ENCODE results near the gene PRKN. TPM values are rescaled to one million over a fixed set of nuclear protein-coding genes. Genes with fewer than 3 reads are reported as not detected.
A peak's percentile ranks its signal among the peaks of the same experiment; 100 is the strongest.

PRKN gene
- total RNA-seq, 1 experiment from 2014 or later, result 1.2 TPM

DNA sequence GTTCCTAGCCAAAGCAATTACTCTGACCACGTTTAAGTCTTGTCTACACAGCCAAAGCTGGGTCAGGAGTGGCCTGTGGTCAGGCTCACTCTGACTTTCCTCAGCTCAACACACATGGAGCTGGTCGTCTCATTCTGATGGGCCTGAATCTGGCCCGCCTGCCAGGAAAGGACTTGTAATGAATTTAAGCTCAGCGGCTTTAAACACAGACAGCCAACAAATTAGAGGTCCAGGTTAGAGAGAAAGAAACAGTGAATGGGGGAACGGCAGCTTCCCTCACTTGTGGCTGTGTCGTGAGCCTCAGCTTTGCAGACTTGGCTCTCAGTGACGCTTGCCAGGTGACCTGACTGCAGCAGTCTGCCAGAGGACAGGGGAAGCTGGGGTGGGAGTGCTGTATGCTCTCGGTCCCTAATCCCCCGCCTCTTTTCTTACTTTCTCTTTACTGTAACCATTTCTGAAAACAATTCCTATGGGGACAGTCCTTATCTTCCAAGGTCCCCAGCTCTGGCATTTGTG is 1331.8 kb downstream of the PRKN start:
- BruUV-seq (replicated peaks), result no TSS peak

DNA sequence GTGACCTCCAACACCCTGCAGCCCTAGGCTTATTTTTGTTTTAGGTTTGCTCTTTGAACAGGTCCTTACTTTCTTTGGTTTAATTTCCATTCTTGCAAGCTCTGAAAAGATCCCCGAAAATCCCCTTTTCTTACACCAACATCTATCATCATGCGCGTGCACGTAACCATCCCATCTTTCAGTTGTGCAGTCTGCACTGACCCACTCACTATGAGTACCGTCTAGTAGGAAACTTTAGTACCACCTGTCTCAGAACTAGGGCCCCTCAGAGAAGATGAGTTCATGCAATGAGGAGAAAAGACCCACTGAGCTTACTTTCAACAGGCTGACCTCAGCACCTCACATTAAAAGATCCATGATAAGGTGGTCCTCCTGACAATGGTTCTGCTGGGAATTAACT is 1333.1 kb downstream of the PRKN start:
- ChIA-PET CTCF (interaction anchor here (0.7 kb wide), 1 partner anchor 24 kb away, joined by 3 read pairs; no protein-coding TSS in a partner anchor), POLR2A (ENCODE audit: low non-redundant PET) (no interaction called here)
- intact Hi-C loops (cut with micrococcal nuclease; ENCODE audit: unreplicated experiment), result loop anchor here (10.0 kb wide), 1 partner anchor 220 kb away; no protein-coding TSS in a partner anchor
- no peaks in the 10 kb centered on the region for H3K4me1 ChIP-seq (ENCODE audit: insufficient read depth, low read length, poor library complexity, severe bottlenecking)
- H3K27ac ChIP-seq (ENCODE audit: low read depth, low read length, poor library complexity, severe bottlenecking), result no peak overlapping the region
- TF ChIP-seq, protein P1, sequence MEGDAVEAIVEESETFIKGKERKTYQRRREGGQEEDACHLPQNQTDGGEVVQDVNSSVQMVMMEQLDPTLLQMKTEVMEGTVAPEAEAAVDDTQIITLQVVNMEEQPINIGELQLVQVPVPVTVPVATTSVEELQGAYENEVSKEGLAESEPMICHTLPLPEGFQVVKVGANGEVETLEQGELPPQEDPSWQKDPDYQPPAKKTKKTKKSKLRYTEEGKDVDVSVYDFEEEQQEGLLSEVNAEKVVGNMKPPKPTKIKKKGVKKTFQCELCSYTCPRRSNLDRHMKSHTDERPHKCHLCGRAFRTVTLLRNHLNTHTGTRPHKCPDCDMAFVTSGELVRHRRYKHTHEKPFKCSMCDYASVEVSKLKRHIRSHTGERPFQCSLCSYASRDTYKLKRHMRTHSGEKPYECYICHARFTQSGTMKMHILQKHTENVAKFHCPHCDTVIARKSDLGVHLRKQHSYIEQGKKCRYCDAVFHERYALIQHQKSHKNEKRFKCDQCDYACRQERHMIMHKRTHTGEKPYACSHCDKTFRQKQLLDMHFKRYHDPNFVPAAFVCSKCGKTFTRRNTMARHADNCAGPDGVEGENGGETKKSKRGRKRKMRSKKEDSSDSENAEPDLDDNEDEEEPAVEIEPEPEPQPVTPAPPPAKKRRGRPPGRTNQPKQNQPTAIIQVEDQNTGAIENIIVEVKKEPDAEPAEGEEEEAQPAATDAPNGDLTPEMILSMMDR (conservative IDR thresholded peaks at IDR 0.05; ENCODE audit: low read depth, low read length), result no peak
- no peak for TF ChIP-seq EZH2 (IDR thresholded peaks at IDR 0.05; ENCODE audit: borderline replicate concordance, low read depth, low read length, poor library complexity, severe bottlenecking)
- no TSS peak for BruUV-seq (replicated peaks)
- DNase-seq (ENCODE audit: low spot score), result no peak
- no peaks in the 10 kb centered on the region for H3K27me3 ChIP-seq (replicated peaks; ENCODE audit: insufficient read depth, low read depth, low read length, poor library complexity)
- no peaks in the 10 kb centered on the region for H3K9me3 ChIP-seq (ENCODE audit: low read depth, low read length, poor library complexity, severe bottlenecking)
- H3K4me3 ChIP-seq (ENCODE audit: low read depth, low read length, poor library complexity, severe bottlenecking), result no peak overlapping the region
- H3K36me3 ChIP-seq (ENCODE audit: insufficient read depth, low read length, poor library complexity, severe bottlenecking), result no peaks in the 10 kb centered on the region

More for the DNA sequence above, 1331.8 kb downstream of the PRKN start:
- Histone ChIP-seq H3K9me3 (ENCODE audit: low read depth, low read length, poor library complexity, severe bottlenecking) (no peaks in the 10 kb centered on the region), H3K27me3 (replicated peaks; ENCODE audit: insufficient read depth, low read depth, low read length, poor library complexity) (no peaks in the 10 kb centered on the region), H3K27ac (ENCODE audit: low read depth, low read length, poor library complexity, severe bottlenecking) (no peak overlapping the region), H3K4me3 (ENCODE audit: low read depth, low read length, poor library complexity, severe bottlenecking) (no peak overlapping the region), H3K36me3 (ENCODE audit: insufficient read depth, low read length, poor library complexity, severe bottlenecking) (no peaks in the 10 kb centered on the region), H3K4me1 (ENCODE audit: insufficient read depth, low read length, poor library complexity, severe bottlenecking) (no peaks in the 10 kb centered on the region)
- CTCF ChIA-PET, result no interaction called here
- DNase-seq (ENCODE audit: low spot score), result no peak
- TF ChIP-seq EZH2 (IDR thresholded peaks at IDR 0.05; ENCODE audit: borderline replicate concordance, low read depth, low read length, poor library complexity, severe bottlenecking), result no peak
- TF ChIP-seq, protein P1 (conservative IDR thresholded peaks at IDR 0.05; ENCODE audit: low read depth, low read length), result no peak
- POLR2A ChIA-PET (ENCODE audit: low non-redundant PET), result no interaction called here
- intact Hi-C loops (cut with micrococcal nuclease; ENCODE audit: unreplicated experiment), result loop anchor here (10.0 kb wide), 1 partner anchor 219 kb away; no protein-coding TSS in a partner anchor

DNA sequence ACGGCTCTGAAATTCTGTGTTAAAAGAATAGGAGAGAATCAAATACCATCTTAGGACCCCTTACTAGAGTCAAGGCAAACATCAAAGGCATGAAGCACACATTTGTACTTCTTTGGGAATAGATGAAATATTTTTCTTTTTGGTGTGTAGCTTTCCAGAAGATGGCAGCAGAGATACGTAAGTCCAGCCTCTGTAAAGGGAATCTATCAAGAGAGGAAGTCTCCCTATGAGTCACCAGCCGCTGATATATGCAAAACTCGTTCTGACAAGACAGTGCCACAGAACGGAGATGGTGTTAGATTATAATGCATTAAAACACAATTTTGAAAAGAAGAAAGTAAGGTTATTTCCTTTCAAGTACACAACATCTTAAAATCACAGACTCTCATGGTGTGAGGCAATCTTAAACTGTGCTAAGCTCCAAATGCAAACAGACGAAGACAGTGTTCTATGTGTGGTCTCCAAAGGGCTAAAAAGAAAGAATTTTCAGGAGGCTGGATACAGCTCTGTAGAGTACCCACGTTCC is 1333.7 kb downstream of the PRKN start:
- Histone ChIP-seq H3K4me1 (ENCODE audit: insufficient read depth, low read length, poor library complexity, severe bottlenecking) (no peaks in the 10 kb centered on the region), H3K9me3 (ENCODE audit: low read depth, low read length, poor library complexity, severe bottlenecking) (no peaks in the 10 kb centered on the region), H3K27me3 (replicated peaks; ENCODE audit: insufficient read depth, low read depth, low read length, poor library complexity) (no peaks in the 10 kb centered on the region), H3K36me3 (ENCODE audit: insufficient read depth, low read length, poor library complexity, severe bottlenecking) (no peaks in the 10 kb centered on the region), H3K4me3 (ENCODE audit: low read depth, low read length, poor library complexity, severe bottlenecking) (no peak overlapping the region), H3K27ac (ENCODE audit: low read depth, low read length, poor library complexity, severe bottlenecking) (no peak overlapping the region)
- ChIA-PET CTCF (interaction anchor here (0.7 kb wide), 2 partner anchors 16 to 24 kb away, joined by 3 read pairs; no protein-coding TSS in a partner anchor), POLR2A (ENCODE audit: low non-redundant PET) (no interaction called here)
- peak; percentile 86 for DNase-seq (ENCODE audit: low spot score)
- intact Hi-C loops (cut with micrococcal nuclease; ENCODE audit: unreplicated experiment), result loop anchor here (1.0 to 10.0 kb wide), 2 partner anchors 221 to 301 kb away; no protein-coding TSS in a partner anchor
- BruUV-seq (replicated peaks), result no TSS peak
- TF ChIP-seq, protein P1 (conservative IDR thresholded peaks at IDR 0.05; ENCODE audit: low read depth, low read length), result peak; percentile 65
- no peak for TF ChIP-seq EZH2 (IDR thresholded peaks at IDR 0.05; ENCODE audit: borderline replicate concordance, low read depth, low read length, poor library complexity, severe bottlenecking)

Measured in A673 (cell line).